ENCODE results near the gene SLC35G2. TPM values are rescaled to one million over a fixed set of nuclear protein-coding genes. Genes with fewer than 3 reads are reported as not detected.

SLC35G2 gene
- total RNA-seq, 4 donors from 2014 or later = 2.9 to 6.4 (median 5.3) TPM

- no peak overlapping the region for H3K27ac ChIP-seq (replicated peaks in 1 of 4)
- H3K4me1 ChIP-seq = peaks cover 2 to 10% (median 10%) of the 10 kb centered on the region in 4 donors
- 92% methylated on average over 1 of the region's 1 CpG for WGBS
- no peak overlapping the region for H3K4me3 ChIP-seq
- intact Hi-C loops (cut with DNase I) = no loop called here
- H3K36me3 ChIP-seq = peaks cover 0 to 12% (median 0%) of the 10 kb centered on the region in 4 donors
- no peak for DNase-seq (ENCODE audit: extremely low spot score)
- H3K9me3 ChIP-seq = no peaks in the 10 kb centered on the region
- H3K27me3 ChIP-seq = no peaks in the 10 kb centered on the region
- no peak for TF ChIP-seq EP300 (IDR thresholded peaks at IDR 0.05)
- TF ChIP-seq POLR2A (IDR thresholded peaks at IDR 0.05; ENCODE audit: low read depth) = no peak
- no peak for TF ChIP-seq POLR2AphosphoS5 (IDR thresholded peaks at IDR 0.05)
- TF ChIP-seq, protein P1, sequence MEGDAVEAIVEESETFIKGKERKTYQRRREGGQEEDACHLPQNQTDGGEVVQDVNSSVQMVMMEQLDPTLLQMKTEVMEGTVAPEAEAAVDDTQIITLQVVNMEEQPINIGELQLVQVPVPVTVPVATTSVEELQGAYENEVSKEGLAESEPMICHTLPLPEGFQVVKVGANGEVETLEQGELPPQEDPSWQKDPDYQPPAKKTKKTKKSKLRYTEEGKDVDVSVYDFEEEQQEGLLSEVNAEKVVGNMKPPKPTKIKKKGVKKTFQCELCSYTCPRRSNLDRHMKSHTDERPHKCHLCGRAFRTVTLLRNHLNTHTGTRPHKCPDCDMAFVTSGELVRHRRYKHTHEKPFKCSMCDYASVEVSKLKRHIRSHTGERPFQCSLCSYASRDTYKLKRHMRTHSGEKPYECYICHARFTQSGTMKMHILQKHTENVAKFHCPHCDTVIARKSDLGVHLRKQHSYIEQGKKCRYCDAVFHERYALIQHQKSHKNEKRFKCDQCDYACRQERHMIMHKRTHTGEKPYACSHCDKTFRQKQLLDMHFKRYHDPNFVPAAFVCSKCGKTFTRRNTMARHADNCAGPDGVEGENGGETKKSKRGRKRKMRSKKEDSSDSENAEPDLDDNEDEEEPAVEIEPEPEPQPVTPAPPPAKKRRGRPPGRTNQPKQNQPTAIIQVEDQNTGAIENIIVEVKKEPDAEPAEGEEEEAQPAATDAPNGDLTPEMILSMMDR (IDR thresholded peaks at IDR 0.05) = no peak
Measured at GRCh38 chr3:136844724-136845123, 25.8 kb downstream of the SLC35G2 start.

GRCh38 chr3:136852180-136852579 lies 33.3 kb downstream of the SLC35G2 start:
- no peaks in the 10 kb centered on the region for H3K27me3 ChIP-seq
- H3K27ac ChIP-seq (replicated peaks in 1 of 4) = peak overlapping the region in 1 of 4 donors; percentile 40
- peaks cover 0 to 4% (median 0%) of the 10 kb centered on the region in 4 donors for H3K36me3 ChIP-seq
- TF ChIP-seq POLR2AphosphoS5 (IDR thresholded peaks at IDR 0.05) (no peak), EP300 (IDR thresholded peaks at IDR 0.05) (no peak), POLR2A (IDR thresholded peaks at IDR 0.05; ENCODE audit: low read depth) (no peak)
- TF ChIP-seq, protein P1 (IDR thresholded peaks at IDR 0.05) = no peak
- no peak overlapping the region for H3K4me3 ChIP-seq
- intact Hi-C loops (cut with DNase I) = no loop called here
- peaks cover 0 to 5% (median 5%) of the 10 kb centered on the region in 4 donors for H3K4me1 ChIP-seq
- H3K9me3 ChIP-seq = no peaks in the 10 kb centered on the region
- DNase-seq (ENCODE audit: extremely low spot score) = no peak
- 67% methylated on average over 4 of the region's 4 CpGs for WGBS

DNA sequence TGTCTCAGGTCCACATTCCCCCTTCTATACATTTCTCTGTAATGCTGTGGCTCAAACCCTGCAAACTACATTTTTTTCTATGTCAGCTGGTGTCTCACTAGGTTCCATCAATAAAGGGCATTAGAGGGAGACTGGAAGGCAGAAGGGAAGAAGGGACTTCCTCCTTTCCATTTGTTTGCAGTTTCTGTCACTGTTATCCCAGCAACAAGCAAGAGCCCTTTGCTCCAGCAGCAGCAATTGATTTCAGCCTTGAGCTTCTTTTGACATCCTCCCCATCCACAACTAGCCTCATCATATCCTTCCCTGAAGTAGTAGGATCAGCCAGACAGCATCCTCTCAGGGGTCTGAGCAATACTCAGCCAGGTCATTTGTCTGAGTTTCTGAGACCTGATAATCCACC lies 37.7 kb downstream of the SLC35G2 start:
- TF ChIP-seq, protein P1 (IDR thresholded peaks at IDR 0.05) = no peak
- TF ChIP-seq POLR2A (IDR thresholded peaks at IDR 0.05; ENCODE audit: low read depth) = no peak
- H3K9me3 ChIP-seq = no peaks in the 10 kb centered on the region
- H3K27ac ChIP-seq (replicated peaks in 1 of 4) = no peak overlapping the region
- intact Hi-C loops (cut with DNase I) = no loop called here
- no peaks in the 10 kb centered on the region for H3K27me3 ChIP-seq
- no peak overlapping the region for H3K4me3 ChIP-seq
- H3K4me1 ChIP-seq = peaks cover 9 to 22% (median 17%) of the 10 kb centered on the region in 4 donors
- peaks cover 0 to 4% (median 0%) of the 10 kb centered on the region in 4 donors for H3K36me3 ChIP-seq
- no peak for DNase-seq (ENCODE audit: extremely low spot score)

DNA sequence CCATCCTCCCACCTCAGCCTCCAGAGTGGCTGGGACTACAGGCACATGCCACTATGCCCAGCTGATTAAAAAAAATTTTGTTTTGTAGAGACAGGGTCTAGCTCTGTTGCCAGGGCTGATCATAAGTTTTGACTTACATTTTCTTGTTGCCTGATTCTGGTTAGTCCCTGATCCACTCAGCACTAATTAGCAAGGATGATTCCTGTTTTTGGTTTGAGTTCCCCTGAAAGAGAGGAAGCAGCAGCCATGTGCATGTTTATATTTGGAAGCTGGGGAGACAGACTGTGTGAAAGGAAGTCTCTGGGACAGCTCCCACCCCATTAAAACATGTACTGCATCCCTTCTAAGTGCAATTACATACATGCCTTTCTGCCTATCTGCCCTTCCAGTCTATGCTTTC lies 39.5 kb downstream of the SLC35G2 start:
- Histone ChIP-seq H3K27ac (replicated peaks in 1 of 4) (no peak overlapping the region), H3K4me1 (peaks cover 12 to 23% (median 22%) of the 10 kb centered on the region in 4 donors), H3K4me3 (no peak overlapping the region), H3K27me3 (no peaks in the 10 kb centered on the region), H3K36me3 (peaks cover 0 to 4% (median 0%) of the 10 kb centered on the region in 4 donors), H3K9me3 (no peaks in the 10 kb centered on the region)
- TF ChIP-seq EP300 (IDR thresholded peaks at IDR 0.05) (no peak), POLR2A (IDR thresholded peaks at IDR 0.05; ENCODE audit: low read depth) (no peak)
- TF ChIP-seq, protein P1 (IDR thresholded peaks at IDR 0.05) = no peak
- intact Hi-C loops (cut with DNase I) = no loop called here
- no peak for DNase-seq (ENCODE audit: extremely low spot score)

GRCh38 chr3:136860541-136860940 lies 41.6 kb downstream of the SLC35G2 start:
- no peaks in the 10 kb centered on the region for H3K9me3 ChIP-seq
- DNase-seq (ENCODE audit: extremely low spot score) = no peak
- H3K27me3 ChIP-seq = no peaks in the 10 kb centered on the region
- H3K27ac ChIP-seq (replicated peaks in 1 of 4) = peak overlapping the region in 2 of 4 donors; percentile 94 to 95
- intact Hi-C loops (cut with DNase I) = loop anchor here (5.0 to 10.0 kb wide), 4 partner anchors 67 to 666 kb away; partner anchors contain the start of genes MSL2 and STAG1
- H3K4me1 ChIP-seq = peaks cover 17 to 35% (median 28%) of the 10 kb centered on the region in 4 donors
- TF ChIP-seq POLR2A (IDR thresholded peaks at IDR 0.05; ENCODE audit: low read depth) (no peak), EP300 (IDR thresholded peaks at IDR 0.05) (no peak), POLR2AphosphoS5 (IDR thresholded peaks at IDR 0.05) (no peak)
- TF ChIP-seq, protein P1 (IDR thresholded peaks at IDR 0.05) = no peak
- WGBS = 73% methylated on average over 4 of the region's 4 CpGs
- peak overlapping the region; percentile 82 to 92 (median 86) for H3K4me3 ChIP-seq
- no peaks in the 10 kb centered on the region for H3K36me3 ChIP-seq
